Measurements from ENCODE around the gene ELMO1. TPM values are rescaled to one million over a fixed set of nuclear protein-coding genes. Genes with fewer than 3 reads are reported as not detected.
A peak's percentile ranks its signal among the peaks of the same experiment; 100 is the strongest.

Gene ELMO1
- total RNA-seq, 4 donors from 2014 or later, result 31.1 to 42.9 (median 38.7) TPM

- intact Hi-C loops (cut with DNase I), result no loop called here
- Histone ChIP-seq H3K27me3 (no peaks in the 10 kb centered on the region), H3K36me3 (no peaks in the 10 kb centered on the region), H3K4me3 (no peak overlapping the region), H3K4me1 (peaks cover 26 to 59% (median 38%) of the 10 kb centered on the region in 4 donors), H3K9me3 (no peaks in the 10 kb centered on the region), H3K27ac (replicated peaks in 1 of 4) (peak overlapping the region in 1 of 4 donors; percentile 40)
- TF ChIP-seq EP300 (IDR thresholded peaks at IDR 0.05), result no peak
- no peak for TF ChIP-seq CTCF (IDR thresholded peaks at IDR 0.05)
- TF ChIP-seq POLR2AphosphoS5 (IDR thresholded peaks at IDR 0.05), result no peak
- TF ChIP-seq POLR2A (IDR thresholded peaks at IDR 0.05; ENCODE audit: low read depth), result no peak
- no peak for DNase-seq (ENCODE audit: extremely low spot score)
- WGBS, result 85% methylated on average over 3 of the region's 3 CpGs
Observed at GRCh38 chr7:37282927-37283326, 165.7 kb downstream of the ELMO1 start.

GRCh38 chr7:37282093-37282444, 166.6 kb downstream of the ELMO1 start:
- DNase-seq (ENCODE audit: extremely low spot score), result no peak
- 60% methylated on average over 4 of the region's 4 CpGs for WGBS
- H3K9me3 ChIP-seq, result no peaks in the 10 kb centered on the region
- no peaks in the 10 kb centered on the region for H3K36me3 ChIP-seq
- no peak for TF ChIP-seq CTCF (IDR thresholded peaks at IDR 0.05)
- no peak for TF ChIP-seq POLR2AphosphoS5 (IDR thresholded peaks at IDR 0.05)
- no peak for TF ChIP-seq POLR2A (IDR thresholded peaks at IDR 0.05; ENCODE audit: low read depth)
- TF ChIP-seq EP300 (IDR thresholded peaks at IDR 0.05), result no peak
- peaks cover 22 to 50% (median 36%) of the 10 kb centered on the region in 4 donors for H3K4me1 ChIP-seq
- intact Hi-C loops (cut with DNase I), result no loop called here
- no peaks in the 10 kb centered on the region for H3K27me3 ChIP-seq
- H3K4me3 ChIP-seq, result no peak overlapping the region
- peak overlapping the region in 1 of 4 donors; percentile 40 for H3K27ac ChIP-seq (replicated peaks in 1 of 4)

GRCh38 chr7:37281368-37282092, 167.1 kb downstream of the ELMO1 start:
- peak overlapping the region in 1 of 4 donors; percentile 19 for H3K27ac ChIP-seq (replicated peaks in 1 of 4)
- H3K27me3 ChIP-seq, result no peaks in the 10 kb centered on the region

GRCh38 chr7:37277513-37277912, 171.2 kb downstream of the ELMO1 start:
- Histone ChIP-seq H3K27ac (replicated peaks in 1 of 4) (no peak overlapping the region), H3K4me1 (peaks cover 0 to 19% (median 4%) of the 10 kb centered on the region in 4 donors), H3K27me3 (no peaks in the 10 kb centered on the region), H3K4me3 (no peak overlapping the region), H3K9me3 (no peaks in the 10 kb centered on the region), H3K36me3 (no peaks in the 10 kb centered on the region)
- TF ChIP-seq POLR2AphosphoS5 (IDR thresholded peaks at IDR 0.05), result no peak
- TF ChIP-seq CTCF (IDR thresholded peaks at IDR 0.05), result no peak
- 88% methylated on average over 3 of the region's 3 CpGs for WGBS
- intact Hi-C loops (cut with DNase I), result no loop called here
- DNase-seq (ENCODE audit: extremely low spot score), result no peak

More at GRCh38 chr7:37281368-37282092, 167.1 kb downstream of the ELMO1 start:
- Histone ChIP-seq H3K4me1 (peaks cover 16 to 45% (median 33%) of the 10 kb centered on the region in 4 donors), H3K9me3 (no peaks in the 10 kb centered on the region), H3K36me3 (no peaks in the 10 kb centered on the region), H3K4me3 (no peak overlapping the region)
- TF ChIP-seq POLR2AphosphoS5 (IDR thresholded peaks at IDR 0.05) (no peak), POLR2A (IDR thresholded peaks at IDR 0.05; ENCODE audit: low read depth) (no peak), EP300 (IDR thresholded peaks at IDR 0.05) (no peak), CTCF (IDR thresholded peaks at IDR 0.05) (no peak)
- WGBS, result 57% methylated on average over 5 of the region's 5 CpGs
- no peak for DNase-seq (ENCODE audit: extremely low spot score)
- intact Hi-C loops (cut with DNase I), result no loop called here
